MCF 10A (cell line): Measurements from ENCODE around the gene LHX6. TPM values are rescaled to one million over a fixed set of nuclear protein-coding genes. Genes with fewer than 3 reads are reported as not detected.
A peak's percentile ranks its signal among the peaks of the same experiment; 100 is the strongest.

Source experiments
- BruUV-seq: library from RNA; stranded (reverse); fragments of 400-500 nt; replicated peaks from 2 replicates; lab custom pipeline; 2021; lab: Mats Ljungman, UMichigan
- CTCF ChIA-PET: fragments of 300-600 bp; sonication (Branson Sonifier 250); formaldehyde crosslinking; extraction: SDS; loops from one replicate; lab custom pipeline; 2021; ENCODE audit warnings: antibody characterized with exemption, inconsistent platforms; lab: Yijun Ruan, JAX
- POLR2A ChIA-PET: fragments of 300-600, 350-650 bp; sonication (Branson Sonifier 250); formaldehyde crosslinking; extraction: SDS; loops from one replicate; lab custom pipeline; 2020; ENCODE audit warnings: antibody characterized with exemption, inconsistent platforms; lab: Yijun Ruan, JAX
- DNase-seq: peaks from one replicate; pipeline ENCODE4 v3.0.0-alpha.2; 2018; ENCODE audit not compliant: unreplicated experiment
- H3K27ac Mint-ChIP-seq: one replicate; pipeline ENCODE4 v1.8.0; 2022; ENCODE audit warnings: mild to moderate bottlenecking, low read depth, mixed read lengths; ENCODE audit not compliant: unreplicated experiment
- H3K27me3 Mint-ChIP-seq: one replicate; pipeline ENCODE4 v1.8.0; 2022; ENCODE audit warnings: mixed read lengths; ENCODE audit not compliant: insufficient read depth, unreplicated experiment
- H3K36me3 Mint-ChIP-seq: one replicate; pipeline ENCODE4 v1.8.0; 2022; ENCODE audit warnings: mild to moderate bottlenecking, moderate library complexity, mixed read lengths; ENCODE audit not compliant: insufficient read depth, unreplicated experiment
- H3K4me1 Mint-ChIP-seq: one replicate; pipeline ENCODE4 v1.8.0; 2022; ENCODE audit warnings: mixed read lengths; ENCODE audit not compliant: insufficient read depth, unreplicated experiment
- H3K4me3 Mint-ChIP-seq: one replicate; pipeline ENCODE4 v1.8.0; 2022; ENCODE audit warnings: mild to moderate bottlenecking, moderate library complexity, mixed read lengths; ENCODE audit not compliant: unreplicated experiment
- H3K9me3 Mint-ChIP-seq: one replicate; pipeline ENCODE4 v1.8.0; 2022; ENCODE audit warnings: mixed read lengths; ENCODE audit not compliant: unreplicated experiment
- intact Hi-C: fragments of 100-400 bp; cut with micrococcal nuclease; formaldehyde crosslinking; loops from 2 replicates; pipeline ENCODE4 v1.14.1; 2022
- total RNA-seq: library from RNA; stranded (reverse); gene quantifications from 2 replicates; pipeline ENCODE4 v1.2.3, GENCODE V29; 2022
- TF ChIP-seq, protein P1 (sequence below): fragments of 200-600 bp; IDR thresholded peaks from one replicate; pipeline ENCODE4 v1.8.0; 2022; ENCODE audit warnings: antibody characterized with exemption, mild to moderate bottlenecking; ENCODE audit not compliant: unreplicated experiment

Gene LHX6
- total RNA-seq, 1 experiment from 2014 or later = 0.26 TPM

DNA sequence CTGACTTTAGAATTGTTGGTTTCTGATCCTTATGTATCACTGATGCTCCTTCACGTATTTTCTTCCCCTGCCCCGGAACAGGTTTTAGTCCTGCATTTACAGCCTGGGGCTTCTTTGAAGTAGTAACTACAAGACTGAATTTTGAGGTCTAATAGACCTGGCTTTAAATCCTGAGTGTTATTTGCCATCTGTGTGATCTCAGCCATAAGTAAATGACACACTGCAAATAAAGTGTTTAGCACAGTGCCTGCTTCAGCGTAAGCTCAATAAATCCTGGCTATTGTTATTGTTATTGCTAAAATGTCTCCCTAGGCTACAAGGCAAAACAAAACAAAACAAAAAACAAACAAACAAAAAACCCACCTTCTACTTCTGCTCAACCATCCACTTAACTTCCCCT is 15.6 kb upstream of the LHX6 start:
- Mint-ChIP-seq H3K9me3 (no peaks in the 10 kb centered on the region), H3K4me1 (peaks cover 14% of the 10 kb centered on the region), H3K27ac (peak overlapping the region; percentile 40), H3K27me3 (no peaks in the 10 kb centered on the region), H3K36me3 (peaks cover 83% of the 10 kb centered on the region), H3K4me3 (no peak overlapping the region)
- no peak for DNase-seq
- intact Hi-C loops = no loop called here
- TF ChIP-seq, protein P1, sequence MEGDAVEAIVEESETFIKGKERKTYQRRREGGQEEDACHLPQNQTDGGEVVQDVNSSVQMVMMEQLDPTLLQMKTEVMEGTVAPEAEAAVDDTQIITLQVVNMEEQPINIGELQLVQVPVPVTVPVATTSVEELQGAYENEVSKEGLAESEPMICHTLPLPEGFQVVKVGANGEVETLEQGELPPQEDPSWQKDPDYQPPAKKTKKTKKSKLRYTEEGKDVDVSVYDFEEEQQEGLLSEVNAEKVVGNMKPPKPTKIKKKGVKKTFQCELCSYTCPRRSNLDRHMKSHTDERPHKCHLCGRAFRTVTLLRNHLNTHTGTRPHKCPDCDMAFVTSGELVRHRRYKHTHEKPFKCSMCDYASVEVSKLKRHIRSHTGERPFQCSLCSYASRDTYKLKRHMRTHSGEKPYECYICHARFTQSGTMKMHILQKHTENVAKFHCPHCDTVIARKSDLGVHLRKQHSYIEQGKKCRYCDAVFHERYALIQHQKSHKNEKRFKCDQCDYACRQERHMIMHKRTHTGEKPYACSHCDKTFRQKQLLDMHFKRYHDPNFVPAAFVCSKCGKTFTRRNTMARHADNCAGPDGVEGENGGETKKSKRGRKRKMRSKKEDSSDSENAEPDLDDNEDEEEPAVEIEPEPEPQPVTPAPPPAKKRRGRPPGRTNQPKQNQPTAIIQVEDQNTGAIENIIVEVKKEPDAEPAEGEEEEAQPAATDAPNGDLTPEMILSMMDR = no peak
- CTCF ChIA-PET = interaction anchor here (0.6 to 1.3 kb wide), 3 partner anchors 97 to 210 kb away, joined by 4 read pairs; no protein-coding TSS in a partner anchor
- POLR2A ChIA-PET = interaction anchor here (2.6 kb wide), 1 partner anchor 20 kb away, joined by 21 read pairs; the partner anchor contains the start of genes MRRF and RBM18
- no TSS peak for BruUV-seq

GRCh38 chr9:122239722-122240121 is 11.0 kb upstream of the LHX6 start:
- Mint-ChIP-seq H3K27ac (no peak overlapping the region), H3K9me3 (no peaks in the 10 kb centered on the region), H3K27me3 (no peaks in the 10 kb centered on the region), H3K36me3 (peaks cover 38% of the 10 kb centered on the region), H3K4me1 (no peaks in the 10 kb centered on the region), H3K4me3 (no peak overlapping the region)
- no TSS peak for BruUV-seq
- ChIA-PET POLR2A (no interaction called here), CTCF (interaction anchor here (0.6 kb wide), 1 partner anchor 95 kb away, joined by 4 read pairs; no protein-coding TSS in a partner anchor)
- intact Hi-C loops = no loop called here
- TF ChIP-seq, protein P1 = no peak
- no peak for DNase-seq

- ChIA-PET POLR2A (no interaction called here), CTCF (interaction anchor here (0.6 kb wide), 1 partner anchor 115 kb away, joined by 4 read pairs; no protein-coding TSS in a partner anchor)
- Mint-ChIP-seq H3K27me3 (no peaks in the 10 kb centered on the region), H3K4me3 (no peak overlapping the region), H3K27ac (no peak overlapping the region), H3K9me3 (no peaks in the 10 kb centered on the region), H3K4me1 (no peaks in the 10 kb centered on the region), H3K36me3 (peaks cover 16% of the 10 kb centered on the region)
- intact Hi-C loops = no loop called here
- DNase-seq = no peak
- TF ChIP-seq, protein P1 = no peak
- BruUV-seq = no TSS peak
Measured at GRCh38 chr9:122236681-122237080, 7.9 kb upstream of the LHX6 start.

GRCh38 chr9:122234022-122234748 is 5.4 kb upstream of the LHX6 start:
- intact Hi-C loops = no loop called here
- no peak overlapping the region for H3K27ac Mint-ChIP-seq
- no peaks in the 10 kb centered on the region for H3K36me3 Mint-ChIP-seq
- H3K27me3 Mint-ChIP-seq = no peaks in the 10 kb centered on the region
- no peaks in the 10 kb centered on the region for H3K9me3 Mint-ChIP-seq
- no peaks in the 10 kb centered on the region for H3K4me1 Mint-ChIP-seq
- no peak overlapping the region for H3K4me3 Mint-ChIP-seq
- no peak for DNase-seq
- TF ChIP-seq, protein P1 = no peak
- ChIA-PET CTCF (interaction anchor here (0.6 kb wide), 1 partner anchor 1674 kb away, joined by 3 read pairs; no protein-coding TSS in a partner anchor), POLR2A (no interaction called here)
- BruUV-seq = no TSS peak
